Memory B cell (primary cell): ENCODE measurements around the gene LRRC55.

ENCODE experiments used
- ATAC-seq: fragments of 150-1000 bp; cut with Tn5 transposase; 2 replicates; pipeline ENCODE4 v1.10.0; 2021; ENCODE audit warnings: low read depth, mild to moderate bottlenecking, moderate library complexity
- DNase-seq, 2 donors: peaks; one replicate each; pipeline ENCODE4 v3.0.0; 2022; ENCODE audit warnings: low spot score in 2 of 2
- H3K27ac Mint-ChIP-seq: one replicate; pipeline ENCODE4 v1.8.0; 2022; ENCODE audit warnings: mild to moderate bottlenecking, moderate library complexity, mixed read lengths
- H3K27me3 Mint-ChIP-seq: one replicate; pipeline ENCODE4 v1.8.0; 2022; ENCODE audit warnings: mixed read lengths
- H3K36me3 Mint-ChIP-seq: one replicate; pipeline ENCODE4 v1.8.0; 2022; ENCODE audit warnings: mild to moderate bottlenecking, mixed read lengths
- H3K4me1 Mint-ChIP-seq: one replicate; pipeline ENCODE4 v1.8.0; 2022; ENCODE audit warnings: mixed read lengths
- H3K4me3 Mint-ChIP-seq: one replicate; pipeline ENCODE4 v1.8.0; 2022; ENCODE audit warnings: mild to moderate bottlenecking, moderate library complexity, mixed read lengths
- H3K9me3 Mint-ChIP-seq: one replicate; pipeline ENCODE4 v1.8.0; 2022; ENCODE audit warnings: mixed read lengths

LRRC55 gene

DNA sequence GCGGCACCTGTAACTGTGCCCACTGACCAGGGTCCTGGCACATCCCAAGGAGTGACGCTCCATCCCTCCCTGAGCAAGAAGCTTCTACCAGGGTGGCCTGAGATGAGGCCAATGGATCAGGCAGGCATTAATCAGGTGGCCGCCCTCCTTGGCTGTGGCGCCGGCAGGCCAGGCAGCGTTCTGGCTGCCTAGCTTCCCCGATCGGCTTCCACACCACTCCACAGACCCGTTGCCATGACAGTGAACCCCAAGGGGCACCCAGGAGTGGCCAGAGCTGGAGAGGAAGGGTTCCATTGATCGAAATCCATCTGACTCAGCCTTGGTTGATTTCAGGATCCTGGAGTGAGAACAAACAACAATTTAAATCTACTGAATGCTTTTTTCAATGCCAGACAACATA, 20.5 kb downstream of the LRRC55 start:
- H3K27me3 Mint-ChIP-seq, result peaks cover 15% of the 10 kb centered on the region
- H3K4me1 Mint-ChIP-seq, result no peaks in the 10 kb centered on the region
- H3K4me3 Mint-ChIP-seq, result no peak overlapping the region
- no peaks in the 10 kb centered on the region for H3K9me3 Mint-ChIP-seq
- DNase-seq (no peak), ATAC-seq (no peak)
- H3K36me3 Mint-ChIP-seq, result no peaks in the 10 kb centered on the region
- H3K27ac Mint-ChIP-seq, result no peak overlapping the region

DNA sequence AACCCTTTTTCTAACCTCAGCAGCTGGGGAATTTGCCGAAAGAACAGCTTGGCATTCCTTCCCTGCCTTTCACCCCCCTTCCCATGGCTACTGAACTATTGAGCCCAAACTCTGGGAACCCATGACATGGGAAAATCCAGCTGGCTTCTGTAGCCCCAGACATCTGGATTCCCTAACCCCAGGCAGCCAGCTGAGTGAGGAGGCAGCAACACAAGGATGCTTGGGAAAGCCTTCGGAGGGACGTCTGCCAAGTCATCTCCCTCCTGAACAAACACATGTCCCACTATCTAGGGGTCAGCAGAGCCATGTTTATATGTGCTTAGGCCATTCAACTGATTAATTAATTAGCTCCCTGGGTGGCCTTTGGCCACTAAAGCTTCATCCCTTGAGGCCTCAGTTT, 21.6 kb downstream of the LRRC55 start:
- no peak for ATAC-seq
- DNase-seq, result no peak
- H3K27me3 Mint-ChIP-seq, result peaks cover 17% of the 10 kb centered on the region
- H3K27ac Mint-ChIP-seq, result no peak overlapping the region
- no peak overlapping the region for H3K4me3 Mint-ChIP-seq
- no peaks in the 10 kb centered on the region for H3K36me3 Mint-ChIP-seq
- H3K9me3 Mint-ChIP-seq, result no peaks in the 10 kb centered on the region
- H3K4me1 Mint-ChIP-seq, result no peaks in the 10 kb centered on the region

DNA sequence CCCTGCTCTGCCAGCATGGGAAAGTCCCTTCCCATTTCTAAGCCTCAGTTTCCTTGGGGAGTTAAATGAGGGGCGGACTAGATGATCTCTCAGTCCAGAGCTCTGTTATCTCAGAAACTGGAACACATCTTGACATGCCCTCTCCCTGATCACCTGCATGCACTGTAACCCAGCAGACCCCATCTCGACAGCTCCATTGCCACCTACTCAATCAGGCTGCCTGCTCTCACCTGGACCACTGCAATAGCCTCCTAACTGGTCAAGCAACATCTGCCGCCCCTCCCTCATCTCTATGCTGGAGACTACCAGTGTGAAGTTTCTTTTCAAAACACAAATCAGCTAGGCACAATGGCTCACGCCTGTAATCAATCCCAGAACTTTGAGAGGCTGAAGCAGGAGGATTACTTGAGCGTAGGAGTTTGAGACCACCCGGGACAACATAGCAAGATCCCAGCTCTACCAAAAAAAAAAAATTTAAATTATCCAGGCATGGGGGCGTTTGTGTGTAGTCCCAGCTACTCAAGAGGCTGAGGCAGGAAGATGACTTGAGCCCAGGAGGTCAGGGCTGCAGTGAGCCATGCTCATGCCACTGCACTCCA, 22.2 kb downstream of the LRRC55 start:
- ATAC-seq (no peak), DNase-seq (no peak)
- Mint-ChIP-seq H3K4me3 (no peak overlapping the region), H3K27me3 (peaks cover 17% of the 10 kb centered on the region), H3K4me1 (no peaks in the 10 kb centered on the region), H3K9me3 (no peaks in the 10 kb centered on the region), H3K36me3 (no peaks in the 10 kb centered on the region), H3K27ac (no peak overlapping the region)

DNA sequence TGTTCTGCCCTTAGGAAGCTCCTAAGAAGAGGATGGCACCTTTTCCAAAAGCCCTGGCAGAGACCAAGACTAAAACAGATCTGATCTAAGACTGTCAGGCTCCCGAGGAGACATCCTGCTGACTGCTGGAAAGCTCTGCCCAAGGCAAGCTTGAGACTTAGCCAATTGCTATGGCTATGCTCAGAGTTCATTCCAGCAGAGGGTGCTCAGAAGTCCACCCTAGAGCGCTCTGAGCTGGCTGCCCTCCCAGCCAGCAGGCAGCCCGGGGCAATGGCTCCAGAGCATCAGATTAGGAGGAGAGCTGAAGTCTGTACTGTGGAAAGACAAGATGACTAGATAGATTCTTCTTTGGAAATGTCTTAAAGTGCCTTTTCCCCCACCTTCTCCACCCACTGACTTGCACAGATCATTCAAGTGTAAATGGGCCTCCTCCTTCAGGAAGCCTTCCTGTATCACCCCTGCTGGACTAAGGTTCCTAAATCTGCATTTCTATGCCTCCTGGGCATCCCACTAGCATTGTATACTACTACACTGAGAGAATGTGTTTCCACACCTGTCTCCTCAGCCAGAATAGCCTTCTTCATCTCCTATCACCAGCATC, 23.4 kb downstream of the LRRC55 start:
- no peak overlapping the region for H3K27ac Mint-ChIP-seq
- no peaks in the 10 kb centered on the region for H3K36me3 Mint-ChIP-seq
- H3K9me3 Mint-ChIP-seq, result no peaks in the 10 kb centered on the region
- peaks cover 17% of the 10 kb centered on the region for H3K27me3 Mint-ChIP-seq
- H3K4me1 Mint-ChIP-seq, result no peaks in the 10 kb centered on the region
- ATAC-seq (no peak), DNase-seq (no peak)
- H3K4me3 Mint-ChIP-seq, result no peak overlapping the region

DNA sequence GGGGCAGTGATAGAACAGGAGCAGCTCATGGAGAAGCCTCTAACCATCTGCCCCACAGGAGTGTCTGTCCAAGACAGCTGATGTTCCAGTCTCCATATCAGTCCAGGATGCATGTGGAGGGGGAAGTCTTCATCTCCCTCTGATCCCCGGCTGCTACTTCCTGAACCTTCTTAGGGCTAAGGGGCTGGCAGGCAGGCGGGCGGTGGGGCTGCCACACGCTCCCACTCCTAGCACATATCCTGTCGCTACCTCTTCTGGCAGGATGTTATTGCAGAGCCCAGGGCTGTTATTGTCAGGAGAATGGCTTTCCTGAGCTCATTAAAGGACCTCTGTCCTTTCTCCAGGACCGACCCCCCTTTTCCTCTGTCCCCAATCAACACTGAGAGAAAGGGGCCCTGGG, 25.4 kb downstream of the LRRC55 start:
- Mint-ChIP-seq H3K27ac (no peak overlapping the region), H3K4me3 (no peak overlapping the region), H3K4me1 (no peaks in the 10 kb centered on the region), H3K36me3 (no peaks in the 10 kb centered on the region), H3K27me3 (peaks cover 14% of the 10 kb centered on the region), H3K9me3 (no peaks in the 10 kb centered on the region)
- ATAC-seq (no peak), DNase-seq (no peak)

DNA sequence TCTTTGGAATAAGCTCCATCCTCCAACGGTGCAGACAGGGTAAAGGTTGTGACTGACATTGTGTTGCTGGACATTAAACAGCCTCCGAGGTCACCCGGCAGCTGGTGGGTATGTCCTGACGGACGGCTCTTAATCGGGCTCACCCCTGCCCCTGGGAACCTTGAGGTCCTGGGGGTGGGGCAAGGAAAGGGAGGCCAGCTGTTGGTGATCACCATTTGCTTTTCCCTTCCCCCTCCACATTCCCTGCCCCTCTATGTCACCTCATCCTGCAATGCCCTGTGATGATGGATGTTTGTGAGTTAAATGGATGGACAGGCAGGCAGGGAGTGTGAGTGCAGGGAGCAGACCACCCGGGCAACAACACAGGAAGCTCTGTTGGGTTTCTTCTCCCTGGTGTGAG, 29.0 kb downstream of the LRRC55 start:
- Mint-ChIP-seq H3K36me3 (no peaks in the 10 kb centered on the region), H3K27me3 (peaks cover 7% of the 10 kb centered on the region), H3K27ac (no peak overlapping the region), H3K9me3 (no peaks in the 10 kb centered on the region), H3K4me1 (no peaks in the 10 kb centered on the region), H3K4me3 (no peak overlapping the region)
- DNase-seq (no peak), ATAC-seq (no peak)

DNA sequence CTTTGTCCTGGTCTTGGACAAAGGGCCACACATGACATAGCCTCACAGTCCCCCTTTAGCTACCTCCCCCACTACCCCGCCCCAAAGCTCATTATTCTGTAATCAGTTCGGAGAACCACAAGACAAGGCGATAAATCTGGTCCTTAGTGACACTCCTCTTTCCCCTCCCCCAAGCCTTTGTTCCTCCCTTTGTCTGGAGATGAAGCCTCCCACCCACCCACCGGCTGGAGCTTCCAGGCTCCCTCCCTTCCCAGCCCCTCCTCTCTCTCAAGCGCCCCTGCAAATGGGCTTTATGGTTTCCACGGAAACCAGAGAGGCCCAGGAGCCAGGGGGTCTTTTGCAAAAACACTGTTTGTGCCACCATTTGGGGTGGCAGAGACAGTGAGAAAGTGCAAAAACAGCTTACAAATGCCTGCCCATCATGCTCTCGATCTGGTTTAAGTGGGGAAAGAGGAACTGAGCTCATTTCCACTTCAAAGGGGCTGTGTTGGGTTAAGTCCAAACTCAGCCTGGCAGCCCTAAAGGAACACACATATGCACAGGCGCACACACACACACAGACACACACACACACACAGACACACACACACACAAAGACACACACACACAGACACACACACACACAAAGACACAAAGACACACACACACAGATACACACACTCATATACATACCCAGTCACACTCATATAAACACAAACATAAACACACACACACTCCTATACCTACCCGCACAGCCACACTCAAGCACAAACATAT, 31.8 kb downstream of the LRRC55 start:
- H3K27ac Mint-ChIP-seq, result no peak overlapping the region
- H3K27me3 Mint-ChIP-seq, result no peaks in the 10 kb centered on the region
- H3K4me1 Mint-ChIP-seq, result no peaks in the 10 kb centered on the region
- no peaks in the 10 kb centered on the region for H3K36me3 Mint-ChIP-seq
- DNase-seq (no peak), ATAC-seq (no peak)
- no peak overlapping the region for H3K4me3 Mint-ChIP-seq
- no peaks in the 10 kb centered on the region for H3K9me3 Mint-ChIP-seq

DNA sequence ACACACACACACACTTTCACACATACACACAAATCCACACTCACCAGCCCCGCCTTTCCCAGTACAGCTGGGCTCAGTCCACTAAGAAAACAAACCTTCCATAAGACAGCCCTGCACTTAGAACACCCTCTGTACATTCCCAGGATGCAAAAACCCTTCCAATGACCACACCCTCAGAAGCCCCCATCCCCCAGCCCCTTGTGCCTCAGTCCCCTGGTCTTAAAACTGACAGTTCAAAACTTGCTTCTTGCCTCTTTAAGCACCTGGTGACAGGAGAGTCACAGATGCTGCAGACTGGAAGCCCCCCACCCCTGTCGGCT, 32.3 kb downstream of the LRRC55 start:
- no peaks in the 10 kb centered on the region for H3K27me3 Mint-ChIP-seq
- H3K4me1 Mint-ChIP-seq, result no peaks in the 10 kb centered on the region
- no peak for ATAC-seq
- H3K27ac Mint-ChIP-seq, result no peak overlapping the region
- H3K36me3 Mint-ChIP-seq, result no peaks in the 10 kb centered on the region
- DNase-seq, result no peak
- no peak overlapping the region for H3K4me3 Mint-ChIP-seq
- H3K9me3 Mint-ChIP-seq, result no peaks in the 10 kb centered on the region

DNA sequence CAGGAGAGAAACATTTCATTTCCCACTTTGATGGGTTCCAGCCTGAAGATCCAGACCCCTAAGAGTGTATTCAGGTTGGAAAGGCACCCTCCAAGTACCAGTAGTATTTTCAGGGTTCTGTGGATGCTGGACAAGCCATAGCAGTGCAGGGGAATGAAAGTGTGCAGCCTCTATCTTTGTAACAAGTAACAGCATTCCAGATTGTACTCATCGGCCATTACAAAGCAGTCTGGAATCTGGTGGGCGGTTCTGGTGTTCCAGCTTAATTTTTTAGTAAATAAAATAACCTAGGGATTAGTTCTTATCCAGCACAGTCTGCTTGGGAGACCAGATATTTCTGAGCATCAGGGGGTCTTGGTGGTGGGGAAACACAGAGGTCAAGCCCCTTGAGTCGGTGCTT, 32.7 kb downstream of the LRRC55 start:
- no peak overlapping the region for H3K4me3 Mint-ChIP-seq
- H3K9me3 Mint-ChIP-seq, result no peaks in the 10 kb centered on the region
- no peak for ATAC-seq
- H3K27ac Mint-ChIP-seq, result no peak overlapping the region
- no peak for DNase-seq
- H3K4me1 Mint-ChIP-seq, result no peaks in the 10 kb centered on the region
- no peaks in the 10 kb centered on the region for H3K36me3 Mint-ChIP-seq
- H3K27me3 Mint-ChIP-seq, result no peaks in the 10 kb centered on the region

DNA sequence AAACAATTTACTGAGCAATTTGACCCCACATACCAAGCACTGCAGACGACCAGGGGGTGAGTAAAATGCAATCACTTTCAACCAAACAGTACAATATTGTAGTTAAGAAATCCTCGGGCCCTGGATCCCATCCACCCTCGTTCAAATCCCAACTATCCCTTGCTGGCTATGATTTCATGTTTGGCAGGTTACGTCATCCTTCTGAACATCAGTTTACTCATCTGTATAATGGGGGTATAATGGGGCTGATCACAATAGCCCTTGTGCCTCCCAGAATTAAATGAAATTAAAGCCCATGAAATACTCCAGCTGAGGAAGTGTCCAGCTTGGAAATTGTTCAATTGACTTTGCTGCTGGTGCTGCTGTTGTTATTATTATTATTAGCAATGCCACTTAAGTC, 34.7 kb downstream of the LRRC55 start:
- Mint-ChIP-seq H3K27ac (no peak overlapping the region), H3K9me3 (no peaks in the 10 kb centered on the region), H3K4me1 (no peaks in the 10 kb centered on the region), H3K27me3 (no peaks in the 10 kb centered on the region), H3K36me3 (no peaks in the 10 kb centered on the region), H3K4me3 (no peak overlapping the region)
- no peak for ATAC-seq
- no peak for DNase-seq

DNA sequence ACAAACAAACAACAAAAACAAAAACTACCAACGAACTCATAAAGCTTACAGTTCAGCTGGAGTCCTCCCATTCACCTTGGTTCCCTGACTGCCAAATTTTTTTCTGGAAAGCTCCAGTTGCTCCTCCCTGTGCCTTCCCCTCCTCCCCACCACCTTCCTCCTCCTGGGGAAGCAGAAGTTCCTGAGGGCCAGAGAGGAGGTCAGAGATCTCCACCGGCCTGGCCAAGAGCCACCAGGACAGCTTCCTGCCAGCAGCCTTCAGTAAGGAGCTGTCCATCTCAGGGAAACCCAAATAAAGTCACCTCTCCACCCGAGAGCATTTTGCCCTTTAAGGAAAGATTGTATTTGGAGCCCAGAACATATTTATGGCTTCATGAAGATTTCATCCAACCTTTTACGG, 35.3 kb downstream of the LRRC55 start:
- Mint-ChIP-seq H3K36me3 (no peaks in the 10 kb centered on the region), H3K4me3 (no peak overlapping the region)
- no peak for ATAC-seq

DNA sequence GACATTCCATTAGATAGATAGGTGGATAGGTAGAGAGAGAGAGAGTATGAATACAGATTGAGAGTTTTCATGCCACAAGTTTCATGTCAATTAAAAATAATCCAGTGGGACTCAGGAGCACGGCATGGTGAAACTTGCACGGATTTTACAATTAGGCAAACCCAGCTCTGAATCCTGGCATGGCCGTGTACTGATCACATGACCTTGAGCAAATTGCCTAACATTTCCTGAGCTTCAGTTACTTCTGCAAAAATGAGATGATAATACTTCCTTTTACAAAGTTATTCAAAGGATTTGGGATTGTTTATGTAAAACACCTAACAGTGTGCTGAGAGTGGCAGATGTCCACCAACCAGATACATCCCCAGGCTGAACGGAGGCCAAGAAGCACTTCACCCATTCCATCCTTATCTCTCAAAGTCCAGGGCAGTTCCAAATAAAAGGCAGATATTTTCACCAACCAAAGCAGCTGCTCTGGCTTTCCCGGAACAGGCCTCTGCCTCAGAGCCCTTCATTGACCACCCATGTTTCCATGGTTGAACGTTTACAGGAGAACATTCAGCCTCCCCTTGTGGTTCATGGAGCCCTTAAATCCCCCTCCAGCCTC, 37.4 kb downstream of the LRRC55 start:
- H3K4me1 Mint-ChIP-seq, result no peaks in the 10 kb centered on the region
- ATAC-seq (no peak), DNase-seq (no peak)
- no peaks in the 10 kb centered on the region for H3K9me3 Mint-ChIP-seq
- H3K27me3 Mint-ChIP-seq, result no peaks in the 10 kb centered on the region
- no peaks in the 10 kb centered on the region for H3K36me3 Mint-ChIP-seq
- H3K4me3 Mint-ChIP-seq, result no peak overlapping the region
- no peak overlapping the region for H3K27ac Mint-ChIP-seq

More for the DNA sequence above, 35.3 kb downstream of the LRRC55 start:
- Mint-ChIP-seq H3K27ac (no peak overlapping the region), H3K9me3 (no peaks in the 10 kb centered on the region), H3K4me1 (no peaks in the 10 kb centered on the region), H3K27me3 (no peaks in the 10 kb centered on the region)
- no peak for DNase-seq

DNA sequence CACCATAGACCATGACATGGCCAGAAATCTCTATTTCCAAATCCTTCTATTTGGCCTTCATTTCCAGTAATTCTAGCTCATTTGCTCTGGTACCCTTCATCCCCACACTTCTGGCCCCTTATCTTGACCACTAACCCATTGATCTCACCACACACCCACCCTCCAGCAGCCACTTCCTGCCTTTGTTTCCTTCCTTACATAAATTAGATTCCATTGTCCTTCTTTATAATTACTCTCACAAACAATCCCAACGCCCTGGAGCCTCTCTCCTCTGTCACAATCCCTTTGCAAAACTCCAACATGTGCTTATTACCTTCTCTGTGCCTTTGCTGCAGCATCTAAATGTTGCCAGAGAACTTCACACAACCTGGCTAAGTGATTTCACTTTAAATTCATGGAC, 40.5 kb downstream of the LRRC55 start:
- Mint-ChIP-seq H3K27me3 (no peaks in the 10 kb centered on the region), H3K36me3 (no peaks in the 10 kb centered on the region), H3K4me1 (no peaks in the 10 kb centered on the region), H3K4me3 (no peak overlapping the region), H3K9me3 (no peaks in the 10 kb centered on the region), H3K27ac (no peak overlapping the region)
- no peak for ATAC-seq
- no peak for DNase-seq

DNA sequence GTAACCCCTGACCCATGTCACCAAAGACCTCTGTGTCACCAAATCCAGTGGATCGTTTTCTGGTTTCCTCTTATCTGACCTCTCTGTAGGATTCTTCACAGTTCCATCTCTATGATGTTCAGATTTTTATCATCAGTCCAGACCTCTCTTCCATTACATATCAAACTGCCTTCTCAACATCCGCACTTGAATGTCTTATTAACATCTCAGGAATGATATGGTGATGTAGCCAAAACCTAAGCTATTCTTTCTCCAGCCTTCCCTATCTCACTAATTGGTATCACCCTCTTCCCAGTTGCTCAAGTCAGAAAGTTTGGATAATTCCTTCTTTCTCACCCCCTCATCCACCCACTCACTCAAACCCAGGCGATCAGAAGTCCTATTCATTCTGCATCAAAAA, 41.8 kb downstream of the LRRC55 start:
- no peak for DNase-seq
- Mint-ChIP-seq H3K36me3 (no peaks in the 10 kb centered on the region), H3K27me3 (peaks cover 1% of the 10 kb centered on the region), H3K27ac (no peak overlapping the region), H3K4me3 (no peak overlapping the region), H3K4me1 (no peaks in the 10 kb centered on the region), H3K9me3 (no peaks in the 10 kb centered on the region)
- no peak for ATAC-seq
